Osteoblast (primary cell): ENCODE measurements around the gene RBFOX2. TPM values are rescaled to one million over a fixed set of nuclear protein-coding genes. Genes with fewer than 3 reads are reported as not detected.

ENCODE experiments used
- DNase-seq: peaks from one replicate; pipeline ENCODE4 v3.0.0; 2011; ENCODE audit warnings: low spot score, mixed read lengths; ENCODE audit not compliant: insufficient read length; ENCODE audit errors: missing footprints
- H2AFZ ChIP-seq: 2 replicates; pipeline ENCODE4 v1.6.0; 2011; ENCODE audit warnings: mild to moderate bottlenecking, low read length
- H3K27ac ChIP-seq: 2 replicates; pipeline ENCODE4 v1.5.1; 2011; ENCODE audit warnings: mild to moderate bottlenecking, low read depth, low read length, moderate library complexity
- H3K27me3 ChIP-seq: 2 replicates; pipeline ENCODE4 v1.6.0; 2012; ENCODE audit warnings: mild to moderate bottlenecking, control low read depth, inconsistent platforms, low read length, moderate library complexity; ENCODE audit not compliant: insufficient read depth
- H3K36me3 ChIP-seq: 2 replicates; pipeline ENCODE4 v1.5.1; 2011; ENCODE audit warnings: mild to moderate bottlenecking, low read length, control low read depth, moderate library complexity; ENCODE audit not compliant: insufficient read depth
- H3K4me1 ChIP-seq: 2 replicates; pipeline ENCODE4 v1.5.1; 2011; ENCODE audit warnings: mild to moderate bottlenecking, low read length, control low read depth, moderate library complexity; ENCODE audit not compliant: insufficient read depth
- H3K4me2 ChIP-seq: 2 replicates; pipeline ENCODE4 v1.6.0; 2011; ENCODE audit warnings: mild to moderate bottlenecking, low read length; ENCODE audit not compliant: insufficient read depth
- H3K4me3 ChIP-seq: fragments of 200-600 bp; sonication (generic); 3 replicates; pipeline ENCODE4 v1.5.1; 2012; ENCODE audit warnings: mild to moderate bottlenecking, low read length, inconsistent platforms; ENCODE audit not compliant: insufficient read depth
- H3K79me2 ChIP-seq: 2 replicates; pipeline ENCODE4 v1.6.0; 2012; ENCODE audit warnings: mild to moderate bottlenecking, low read length, control low read depth, inconsistent platforms; ENCODE audit not compliant: insufficient read depth
- H3K9me3 ChIP-seq: 2 replicates; pipeline ENCODE4 v1.5.1; 2011; ENCODE audit warnings: low read depth, low read length, control low read depth
- H4K20me1 ChIP-seq: 2 replicates; pipeline ENCODE4 v1.6.0; 2012; ENCODE audit warnings: mild to moderate bottlenecking, low read length, control low read depth; ENCODE audit not compliant: insufficient read depth
- CTCF ChIP-seq: IDR thresholded peaks from 2 replicates; pipeline ENCODE4 v1.5.1; 2011; ENCODE audit warnings: mild to moderate bottlenecking, low read depth, low read length, moderate library complexity; ENCODE audit errors: extremely low read depth
- total RNA-seq: library from RNA; depleted of rRNA; stranded (reverse); fragments of >200 nt; gene quantifications from 2 replicates; pipeline ENCODE4 v1.2.3, GENCODE V29; 2012

Gene RBFOX2
- total RNA-seq, 1 donor, result 171 TPM

- Histone ChIP-seq H3K79me2 (peaks cover 45% of the 10 kb centered on the region), H3K4me3 (no peak overlapping the region)
Measured at GRCh38 chr22:35947794-35948425, 80.7 kb downstream of the RBFOX2 start.

DNA sequence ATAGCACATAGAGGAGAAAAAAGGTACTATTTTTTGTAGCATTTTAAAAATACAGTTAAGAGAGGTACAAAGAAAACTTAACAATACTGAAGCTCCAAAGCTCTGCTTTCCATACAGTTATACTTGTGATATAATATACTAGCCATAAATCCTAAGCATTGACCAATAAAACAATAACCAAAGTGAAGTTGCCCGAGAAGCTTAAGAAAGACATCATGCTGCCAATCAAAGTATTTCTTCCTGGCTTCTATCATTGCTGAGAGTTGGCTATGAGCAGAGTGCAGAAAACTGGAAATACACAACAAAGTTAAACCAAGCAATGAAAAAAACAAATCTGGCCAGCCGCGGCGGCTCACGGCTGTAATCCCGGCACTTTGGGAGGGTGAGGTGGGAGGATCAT, 84.2 kb downstream of the RBFOX2 start:
- Histone ChIP-seq H4K20me1 (peaks cover 9% of the 10 kb centered on the region), H3K27me3 (no peaks in the 10 kb centered on the region), H3K4me3 (peak overlapping the region; percentile 24), H3K79me2 (peaks cover 67% of the 10 kb centered on the region), H3K9me3 (no peaks in the 10 kb centered on the region), H3K4me1 (peaks cover 4% of the 10 kb centered on the region), H3K4me2 (peak overlapping the region; percentile 64), H3K27ac (no peak overlapping the region), H3K36me3 (no peaks in the 10 kb centered on the region), H2AFZ (peak overlapping the region; percentile 4)
- DNase-seq, result no peak
- TF ChIP-seq CTCF, result no peak

More at GRCh38 chr22:35947794-35948425, 80.7 kb downstream of the RBFOX2 start:
- Histone ChIP-seq H3K4me1 (peaks cover 4% of the 10 kb centered on the region), H3K27me3 (no peaks in the 10 kb centered on the region), H3K27ac (no peak overlapping the region), H3K4me2 (no peak overlapping the region), H4K20me1 (peaks cover 3% of the 10 kb centered on the region), H3K9me3 (no peaks in the 10 kb centered on the region), H2AFZ (no peak overlapping the region), H3K36me3 (no peaks in the 10 kb centered on the region)
- DNase-seq, result no peak
- TF ChIP-seq CTCF, result no peak

DNA sequence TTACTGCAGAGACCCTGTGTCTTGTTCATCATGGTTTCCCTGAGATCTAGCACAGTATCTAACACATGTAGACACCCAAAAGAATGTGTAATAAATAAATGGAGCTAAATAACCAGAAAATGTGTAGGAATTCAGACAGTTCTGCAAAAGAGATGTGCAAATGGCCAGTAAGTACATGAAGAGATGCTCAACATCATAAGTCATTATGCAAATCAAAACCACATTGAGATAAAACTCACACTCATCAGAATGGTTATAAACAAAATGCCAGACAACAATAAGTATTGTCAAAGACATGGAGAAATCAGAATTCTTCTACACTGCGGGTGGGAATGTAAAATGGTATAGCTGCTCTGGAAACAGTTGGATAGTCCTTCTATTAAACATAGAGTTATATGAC, 88.5 kb downstream of the RBFOX2 start:
- no peak for TF ChIP-seq CTCF
- Histone ChIP-seq H3K4me3 (no peak overlapping the region), H3K79me2 (peaks cover 62% of the 10 kb centered on the region), H3K27me3 (no peaks in the 10 kb centered on the region), H3K9me3 (no peaks in the 10 kb centered on the region), H3K27ac (no peak overlapping the region), H3K4me1 (peaks cover 3% of the 10 kb centered on the region), H3K4me2 (no peak overlapping the region), H4K20me1 (peaks cover 6% of the 10 kb centered on the region), H2AFZ (no peak overlapping the region), H3K36me3 (peaks cover 4% of the 10 kb centered on the region)
- no peak for DNase-seq

GRCh38 chr22:35938226-35938625, 90.4 kb downstream of the RBFOX2 start:
- H3K4me3 ChIP-seq, result no peak overlapping the region
- no peak overlapping the region for H3K4me2 ChIP-seq
- H3K4me1 ChIP-seq, result peaks cover 3% of the 10 kb centered on the region
- H2AFZ ChIP-seq, result no peak overlapping the region
- H3K27ac ChIP-seq, result peak overlapping the region; percentile 7
- DNase-seq, result no peak
- H3K27me3 ChIP-seq, result no peaks in the 10 kb centered on the region
- TF ChIP-seq CTCF, result no peak
- peaks cover 55% of the 10 kb centered on the region for H3K79me2 ChIP-seq
- no peaks in the 10 kb centered on the region for H3K9me3 ChIP-seq
- H3K36me3 ChIP-seq, result peaks cover 4% of the 10 kb centered on the region
- H4K20me1 ChIP-seq, result peaks cover 6% of the 10 kb centered on the region
